HepG2 (cell line): ENCODE results near the gene CAPN2. TPM values are rescaled to one million over a fixed set of nuclear protein-coding genes. Genes with fewer than 3 reads are reported as not detected.

ENCODE experiments used
- ATAC-seq: fragments of 200-7000 bp; cut with Tn5 transposase; 3 replicates; pipeline ENCODE4 v1.9.1; 2020; ENCODE audit warnings: mild to moderate bottlenecking, moderate library complexity
- BruUV-seq: library from RNA; stranded (reverse); fragments of 400-500 nt; replicated peaks from 2 replicates; lab custom pipeline; 2021; lab: Mats Ljungman, UMichigan
- CTCF ChIA-PET: fragments of 300-600 bp; formaldehyde crosslinking; extraction: SDS; loops from one replicate; lab custom pipeline; 2021; ENCODE audit warnings: low total read pairs, inconsistent platforms, low intra/inter-chr PET ratio; lab: Yijun Ruan, JAX
- POLR2A ChIA-PET: fragments of 350-600 bp; sonication (Branson Sonifier 250); formaldehyde crosslinking; loops from one replicate; lab custom pipeline; 2020; ENCODE audit warnings: antibody characterized with exemption, inconsistent platforms; lab: Yijun Ruan, JAX
- DNase-seq: peaks from one replicate; pipeline ENCODE4 v3.0.0-alpha.2; 2015; ENCODE audit warnings: low spot score
- FAIRE-seq: peaks from 3 replicates; lab custom pipeline; 2011; peaks lifted over from hg19 to GRCh38; lab: Jason Lieb, UNC
- H2AFZ ChIP-seq: one replicate; pipeline ENCODE4 v1.6.1; 2011; ENCODE audit warnings: low read length, inconsistent platforms
- H3K27ac ChIP-seq: fragments of 300-600 bp; 3 replicates; pipeline ENCODE4 v1.8.0; 2011; ENCODE audit warnings: mixed run types, mild to moderate bottlenecking, mixed read lengths, low read length, inconsistent platforms; ENCODE audit not compliant: insufficient read depth; ENCODE audit errors: extremely low read length
- H3K27me3 ChIP-seq, 2 experiments: fragments of 200-600 bp in 1 of 2; 2 replicates in 1 of 2; 3 replicates in 1 of 2; pipeline versions ENCODE4 v1.6.0 to v1.8.0; 2011; ENCODE audit warnings: low read length in 2 of 2, mild to moderate bottlenecking in 2 of 2, moderate library complexity in 2 of 2, inconsistent platforms in 1 of 2; ENCODE audit not compliant: insufficient read depth in 2 of 2, control insufficient read depth in 1 of 2
- H3K36me3 ChIP-seq, 2 experiments: fragments of 200-600 bp in 1 of 2; replicated peaks in 1 of 2; 2 replicates in 1 of 2; 3 replicates in 1 of 2; pipeline versions ENCODE4 v1.5.1 to v1.8.0; 2011; ENCODE audit warnings: low read length in 2 of 2, inconsistent platforms in 1 of 2; ENCODE audit not compliant: insufficient read depth in 2 of 2, control insufficient read depth in 1 of 2
- H3K4me1 ChIP-seq: 2 replicates; pipeline ENCODE4 v1.5.1; 2012; ENCODE audit warnings: low read length, inconsistent platforms; ENCODE audit not compliant: insufficient read depth
- H3K4me2 ChIP-seq: 2 replicates; pipeline ENCODE4 v1.6.0; 2011; ENCODE audit warnings: low read depth, low read length, inconsistent platforms
- H3K4me3 ChIP-seq, 3 experiments: fragments of 200-600 bp in 1 of 3; sonication (generic), shearing (Covaris generic) in 1 of 3; replicated peaks in 1 of 3; 2 replicates each; pipeline ENCODE4 v1.5.1; 2011 to 2016; ENCODE audit warnings: low read length in 3 of 3, inconsistent platforms in 2 of 3, low read depth in 2 of 3, mild to moderate bottlenecking in 2 of 3, control low read depth in 1 of 3, mixed read lengths in 1 of 3; ENCODE audit not compliant: insufficient read depth in 1 of 3
- H3K79me2 ChIP-seq: one replicate; pipeline ENCODE4 v1.6.1; 2011; ENCODE audit warnings: low read length, inconsistent platforms; ENCODE audit not compliant: insufficient read depth
- H3K9ac ChIP-seq: 2 replicates; pipeline ENCODE4 v1.6.0; 2011; ENCODE audit warnings: mild to moderate bottlenecking, low read depth, low read length, inconsistent platforms; ENCODE audit not compliant: insufficient read depth
- H3K9me3 ChIP-seq: 2 replicates; pipeline ENCODE4 v1.5.1; 2012; ENCODE audit warnings: mild to moderate bottlenecking, low read length
- H4K20me1 ChIP-seq: 2 replicates; pipeline ENCODE4 v1.6.0; 2011; ENCODE audit warnings: inconsistent platforms, mild to moderate bottlenecking, low read length, moderate library complexity; ENCODE audit not compliant: insufficient read depth
- BCL6 ChIP-seq: IDR thresholded peaks from 2 replicates; pipeline ENCODE4 v1.6.1; 2016; ENCODE audit warnings: missing genetic modification reagents, missing compliant biosample characterization
- ELF3 ChIP-seq: IDR thresholded peaks from 2 replicates; pipeline ENCODE4 v1.6.1; 2016; ENCODE audit warnings: missing genetic modification reagents, missing compliant biosample characterization
- ETV6 ChIP-seq: sonication (generic); formaldehyde crosslinking; conservative IDR thresholded peaks from 2 replicates; pipeline ENCODE4 v1.4.0; 2020; ENCODE audit warnings: missing genetic modification reagents
- FOXO1 ChIP-seq: sonication (generic); formaldehyde crosslinking; IDR thresholded peaks from 2 replicates; pipeline ENCODE4 v1.4.0; 2020; ENCODE audit warnings: missing genetic modification reagents
- LCORL ChIP-seq, 2 experiments: fragments of 450-650 bp in 1 of 2; sonication (generic) in 1 of 2; formaldehyde crosslinking in 1 of 2; IDR thresholded peaks; 2 replicates each; pipeline versions ENCODE4 v1.5.0 to v1.6.1; 2017 to 2020; ENCODE audit warnings: antibody characterized with exemption in 1 of 2, missing genetic modification reagents in 1 of 2
- MTF1 ChIP-seq: sonication (generic); formaldehyde crosslinking; IDR thresholded peaks from 2 replicates; pipeline ENCODE4 v1.5.0; 2020; ENCODE audit warnings: missing genetic modification reagents
- NCOA1 ChIP-seq: sonication (generic); formaldehyde crosslinking; IDR thresholded peaks from 2 replicates; pipeline ENCODE4 v1.9.0; 2021; ENCODE audit warnings: missing genetic modification reagents
- PRMT3 ChIP-seq: sonication (generic); formaldehyde crosslinking; IDR thresholded peaks from 2 replicates; pipeline ENCODE4 v1.8.1; 2022; ENCODE audit warnings: low read depth, mild to moderate bottlenecking, moderate library complexity, missing genetic modification reagents, borderline replicate concordance
- RARA ChIP-seq: IDR thresholded peaks from 2 replicates; pipeline ENCODE4 v1.6.1; 2016; ENCODE audit warnings: missing genetic modification reagents, missing compliant biosample characterization
- RFXANK ChIP-seq: IDR thresholded peaks from 2 replicates; pipeline ENCODE4 v1.6.1; 2016
- RXRB ChIP-seq: IDR thresholded peaks from 2 replicates; pipeline ENCODE4 v1.6.1; 2016; ENCODE audit warnings: borderline replicate concordance, missing genetic modification reagents, missing compliant biosample characterization
- SOX6 ChIP-seq, 2 experiments: fragments of 450-650 bp in 1 of 2; sonication (generic) in 1 of 2; formaldehyde crosslinking in 1 of 2; IDR thresholded peaks; 2 replicates each; pipeline versions ENCODE4 v1.4.0 to v1.6.1; 2017 to 2020; ENCODE audit warnings: antibody characterized with exemption in 1 of 2, mild to moderate bottlenecking in 1 of 2, missing genetic modification reagents in 1 of 2
- U2AF1 ChIP-seq: fragments of 200-400 bp; formaldehyde crosslinking; optimal IDR thresholded peaks from 2 replicates; pipeline ENCODE3; 2017; ENCODE audit warnings: mild to moderate bottlenecking, low read depth, low read length
- YY1 ChIP-seq: IDR thresholded peaks from 2 replicates; pipeline ENCODE4 v1.6.1; 2011; ENCODE audit warnings: low read length, low read depth, moderate library complexity, mild to moderate bottlenecking; ENCODE audit not compliant: insufficient read depth, insufficient replicate concordance
- ZKSCAN1 ChIP-seq: fragments of 150-350 bp; IDR thresholded peaks from 2 replicates; pipeline ENCODE4 v1.6.1; 2014; ENCODE audit warnings: low read length
- ZNF138 ChIP-seq: sonication (generic); formaldehyde crosslinking; IDR thresholded peaks from 2 replicates; pipeline ENCODE4 v1.5.0; 2020; ENCODE audit warnings: mild to moderate bottlenecking, low read depth, missing genetic modification reagents
- ZNF234 ChIP-seq: sonication (generic); formaldehyde crosslinking; conservative IDR thresholded peaks from 2 replicates; pipeline ENCODE4 v1.5.1; 2020; ENCODE audit warnings: mild to moderate bottlenecking, missing genetic modification reagents
- ZNF543 ChIP-seq: sonication (generic); formaldehyde crosslinking; IDR thresholded peaks from 2 replicates; pipeline ENCODE4 v1.4.0; 2020; ENCODE audit warnings: mild to moderate bottlenecking, missing genetic modification reagents
- ZNF629 ChIP-seq: sonication (generic); formaldehyde crosslinking; conservative IDR thresholded peaks from 2 replicates; pipeline ENCODE4 v1.5.0; 2020; ENCODE audit warnings: missing genetic modification reagents
- ZNF652 ChIP-seq: IDR thresholded peaks from 2 replicates; pipeline ENCODE4 v1.6.1; 2016; ENCODE audit warnings: low read depth, borderline replicate concordance
- ZNF772 ChIP-seq: sonication (generic); formaldehyde crosslinking; IDR thresholded peaks from 2 replicates; pipeline ENCODE4 v1.5.0; 2020; ENCODE audit warnings: mild to moderate bottlenecking, missing genetic modification reagents
- ZNF883 ChIP-seq: sonication (generic); formaldehyde crosslinking; IDR thresholded peaks from 2 replicates; pipeline ENCODE4 v1.5.1; 2020; ENCODE audit warnings: mild to moderate bottlenecking, missing genetic modification reagents; ENCODE audit errors: not compliant biosample characterization
- WGBS: methylation state at CpG from one replicate; pipeline ENCODE4 v1.1.6; 2017; ENCODE audit warnings: low lambda C conversion rate; 5-methylcytosine and 5-hydroxymethylcytosine counted together
- in situ Hi-C: cut with HindIII; loops from 2 replicates; pipeline ENCODE4 v1.10.0; 2017; ENCODE audit warnings: low pct_unique_long_range_greater_than_20kb; ENCODE audit not compliant: extremely low pct_ligation_motif_present
- intact Hi-C: fragments of 100-400 bp; cut with micrococcal nuclease; formaldehyde crosslinking; loops from one replicate; pipeline ENCODE4 v1.10.0; 2022; ENCODE audit not compliant: unreplicated experiment
- polyA plus RNA-seq, 8 experiments: library from polyadenylated mRNA; depleted of rRNA in 3 of 8; stranded (reverse) in 7 of 8; unstranded in 1 of 8; fragments of >200 nt; fragmentation: Illumina TruSeq in 4 of 8; extraction: Trizol in 4 of 8; gene quantifications; 2 replicates each; pipeline versions ENCODE4 v1.2.1 to v1.2.3, GENCODE V29; 2011 to 2016; ENCODE audit warnings: low read depth in 4 of 8, missing spikeins in 1 of 8, mixed read lengths in 1 of 8; ENCODE audit not compliant: insufficient read depth in 1 of 8
- total RNA-seq, 5 experiments: library from RNA; depleted of rRNA; stranded (reverse); fragments of >200 nt; fragmentation: Illumina TruSeq; extraction: Trizol; gene quantifications; 2 replicates each; pipeline ENCODE4 v1.2.3, GENCODE V29; 2016; ENCODE audit warnings: low read depth in 1 of 5
- TF ChIP-seq, protein P1 (sequence below): IDR thresholded peaks from 2 replicates; pipeline ENCODE4 v1.6.1; 2016; ENCODE audit warnings: missing compliant biosample characterization, missing genetic modification reagents, borderline replicate concordance

CAPN2 gene
- total and polyA plus RNA-seq, 2 of the 13 experiments (the other 11 are each of a cell fraction or from before 2014, with no cell fraction given), result 6.2 to 7.4 TPM

DNA sequence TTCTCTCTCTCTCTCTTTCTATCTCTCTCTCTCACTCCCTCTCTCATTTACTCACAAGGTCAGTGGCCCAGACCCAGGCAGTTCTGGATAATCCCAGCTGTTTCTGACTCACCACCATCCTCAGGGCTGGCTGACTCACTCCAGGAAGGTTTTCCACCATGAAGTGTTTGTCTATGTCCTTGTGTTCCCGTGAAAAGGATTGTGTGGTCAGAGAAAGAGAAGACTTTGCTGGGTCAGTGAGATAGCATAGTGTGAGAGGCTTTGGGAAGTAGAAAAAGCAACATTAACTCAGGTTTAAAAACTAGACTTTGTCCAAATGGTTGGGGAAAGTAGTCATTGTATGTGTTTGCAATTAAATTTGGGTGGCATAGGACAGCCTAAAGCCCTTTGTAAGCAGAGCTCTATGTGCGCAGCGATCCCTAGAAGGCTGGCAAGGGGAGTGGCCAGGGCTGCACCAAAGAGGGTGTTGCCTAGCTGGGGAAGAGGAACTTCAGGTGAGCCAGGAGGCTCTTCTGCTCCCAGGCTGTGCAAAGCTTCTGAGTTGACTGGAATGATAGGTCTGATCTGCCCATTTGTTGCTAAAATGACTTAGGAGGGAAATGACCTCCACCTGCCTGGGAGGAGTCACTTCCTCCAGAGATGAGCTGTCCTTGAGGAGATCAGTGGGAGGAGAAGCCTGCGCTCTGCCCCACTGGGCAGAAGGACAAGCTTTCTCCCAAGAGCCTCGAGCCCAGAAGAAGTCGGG, 4.9 kb upstream of the CAPN2 start (continued):
- TF ChIP-seq ZNF138 (CRISPR knock-in tag), result no peak
- TF ChIP-seq MTF1, result no peak
- TF ChIP-seq ELF3, result peak; percentile 56; the same call in 1 of the 2 replicates
- TF ChIP-seq YY1, result no peak
- TF ChIP-seq ZKSCAN1, result no peak
- TF ChIP-seq BCL6 (CRISPR knock-in tag), result peak; percentile 20; the same call in 1 of the 2 replicates
- TF ChIP-seq, all 625 proteins: peak for 18

DNA sequence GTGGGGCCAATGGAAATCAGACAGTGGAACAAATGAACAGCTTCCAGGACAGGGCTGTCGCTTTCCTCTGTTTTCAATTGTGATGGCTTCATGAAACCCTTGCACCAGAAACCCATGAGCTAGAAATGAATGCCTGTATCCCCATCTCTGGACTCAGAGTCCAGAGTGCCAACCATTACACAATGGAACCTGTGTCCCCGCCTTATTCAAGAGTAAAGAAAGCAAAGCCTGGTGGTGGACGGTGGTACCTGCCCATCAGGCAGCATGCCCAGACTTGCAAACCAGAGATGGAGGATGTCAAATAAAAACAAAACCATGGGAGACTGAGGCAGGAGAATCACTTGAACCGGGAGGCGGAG, 4.4 kb upstream of the CAPN2 start:
- Histone ChIP-seq H4K20me1 (no peaks in the 10 kb centered on the region), H3K4me1 (peaks cover 66% of the 10 kb centered on the region), H3K9me3 (no peaks in the 10 kb centered on the region), H3K36me3 (no peaks in the 10 kb centered on the region), H3K9ac (no peak overlapping the region), H2AFZ (no peak overlapping the region), H3K27ac (peak overlapping the region; percentile 28), H3K27me3 (peaks cover 1 to 60% of the 10 kb centered on the region in 2 experiments; a peak in 4 of 5 replicates), H3K4me3 (peak overlapping the region in 1 of 3 experiments; percentile 19; a peak in 1 of 6 replicates), H3K79me2 (no peaks in the 10 kb centered on the region), H3K4me2 (peak overlapping the region; percentile 66)
- 7% methylated on average over 5 of the region's 5 CpGs for WGBS
- intact Hi-C loops, result loop anchor here (10.0 kb wide), 1 partner anchor 137 kb away; the partner anchor contains the start of gene TP53BP2
- FAIRE-seq, result peak; percentile 63
- DNase-seq, result peak; percentile 91
- no TSS peak for BruUV-seq
- peak; percentile 62 for ATAC-seq
- CTCF ChIA-PET, result interaction anchor here (1.0 kb wide), 1 partner anchor 10 kb away, joined by 3 read pairs; no protein-coding TSS in a partner anchor
- in situ Hi-C loops, result no loop called here
- POLR2A ChIA-PET, result interaction anchor here (0.7 to 2.7 kb wide), 6 partner anchors 11 to 285 kb away, joined by 3 to 11 read pairs (median 4); partner anchors contain the start of gene TP53BP2
- TF ChIP-seq ETV6 (CRISPR knock-in tag) (no peak), ZNF234 (no peak), ZNF543 (CRISPR knock-in tag) (no peak), PRMT3 (CRISPR knock-in tag) (no peak), NCOA1 (CRISPR knock-in tag) (no peak), ZNF652 (CRISPR knock-in tag) (no peak), SOX6 (IDR thresholded peaks at IDR 0.05) (no peak), SOX6 (CRISPR knock-in tag; IDR thresholded peaks at IDR 0.05) (peak; percentile 86), FOXO1 (CRISPR knock-in tag) (peak; percentile 65; the same call in 1 of the 2 replicates), RXRB (CRISPR knock-in tag) (peak; percentile 66), LCORL (IDR thresholded peaks at IDR 0.05) (0 out of 2 replicates have a peak, but pooled peaks have one; percentile 20), LCORL (CRISPR knock-in tag; IDR thresholded peaks at IDR 0.05) (peak; percentile 28; the same call in 1 of the 2 replicates), RARA (peak; percentile 49; the same call in 1 of the 2 replicates), U2AF1 (no peak), ZNF883 (CRISPR knock-in tag) (no peak), RFXANK (CRISPR knock-in tag) (no peak), ZNF772 (CRISPR knock-in tag) (no peak), ZNF629 (CRISPR knock-in tag) (0 out of 2 replicates have a peak, but pooled peaks have one; percentile 5)
- TF ChIP-seq, protein P1, sequence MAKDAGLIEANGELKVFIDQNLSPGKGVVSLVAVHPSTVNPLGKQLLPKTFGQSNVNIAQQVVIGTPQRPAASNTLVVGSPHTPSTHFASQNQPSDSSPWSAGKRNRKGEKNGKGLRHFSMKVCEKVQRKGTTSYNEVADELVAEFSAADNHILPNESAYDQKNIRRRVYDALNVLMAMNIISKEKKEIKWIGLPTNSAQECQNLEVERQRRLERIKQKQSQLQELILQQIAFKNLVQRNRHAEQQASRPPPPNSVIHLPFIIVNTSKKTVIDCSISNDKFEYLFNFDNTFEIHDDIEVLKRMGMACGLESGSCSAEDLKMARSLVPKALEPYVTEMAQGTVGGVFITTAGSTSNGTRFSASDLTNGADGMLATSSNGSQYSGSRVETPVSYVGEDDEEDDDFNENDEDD, result peak; percentile 36; the same call in 1 of the 2 replicates
